Natural killer cell (primary cell): ENCODE measurements around the gene FBXW11. TPM values are rescaled to one million over a fixed set of nuclear protein-coding genes. Genes with fewer than 3 reads are reported as not detected.

Experiments
- ATAC-seq, 3 donors: fragments of 150-1000 bp in 2 of 3; fragments of 200-7000 bp in 1 of 3; cut with Tn5 transposase; 1 replicate in 1 of 3; 2 replicates in 2 of 3; pipeline ENCODE4 v1.10.0; 2021; ENCODE audit warnings: mild to moderate bottlenecking in 2 of 3, moderate library complexity in 2 of 3
- DNase-seq, 2 donors: peaks; one replicate each; pipeline versions ENCODE4 v3.0.0 to v3.0.0-alpha.2; 2013 to 2021; ENCODE audit warnings: mixed read lengths in 1 of 2
- H3K27ac ChIP-seq: one replicate; pipeline ENCODE4 v1.5.1; 2013; ENCODE audit warnings: mild to moderate bottlenecking, low read length
- H3K27me3 ChIP-seq: one replicate; pipeline ENCODE4 v1.6.1; 2013; ENCODE audit warnings: low read length; ENCODE audit not compliant: control insufficient read depth, insufficient read depth
- H3K36me3 ChIP-seq: one replicate; pipeline ENCODE4 v1.6.1; 2013; ENCODE audit warnings: low read length; ENCODE audit not compliant: control insufficient read depth, insufficient read depth
- H3K4me1 ChIP-seq: one replicate; pipeline ENCODE4 v1.6.1; 2013; ENCODE audit warnings: low read length; ENCODE audit not compliant: control insufficient read depth, insufficient read depth
- H3K4me3 ChIP-seq: one replicate; pipeline ENCODE4 v1.5.1; 2013; ENCODE audit warnings: low read length
- H3K9me3 ChIP-seq: one replicate; pipeline ENCODE4 v1.6.1; 2013; ENCODE audit warnings: low read length; ENCODE audit not compliant: control insufficient read depth, insufficient read depth
- H3K27ac Mint-ChIP-seq, 2 donors: one replicate each; pipeline ENCODE4 v1.8.0; 2022; ENCODE audit warnings: mild to moderate bottlenecking in 2 of 2, mixed read lengths in 2 of 2, moderate library complexity in 1 of 2
- H3K27me3 Mint-ChIP-seq, 2 donors: one replicate each; pipeline ENCODE4 v1.8.0; 2022; ENCODE audit warnings: low read depth in 2 of 2, mixed read lengths in 2 of 2
- H3K36me3 Mint-ChIP-seq: one replicate; pipeline ENCODE4 v1.8.0; 2022; ENCODE audit warnings: mixed read lengths
- H3K4me1 Mint-ChIP-seq, 2 donors: one replicate each; pipeline ENCODE4 v1.8.0; 2022; ENCODE audit warnings: mixed read lengths in 2 of 2
- H3K4me3 Mint-ChIP-seq: one replicate; pipeline ENCODE4 v1.8.0; 2022; ENCODE audit warnings: mild to moderate bottlenecking, moderate library complexity, mixed read lengths
- H3K9me3 Mint-ChIP-seq, 2 donors: one replicate each; pipeline ENCODE4 v1.8.0; 2022; ENCODE audit warnings: mixed read lengths in 2 of 2
- WGBS: methylation state at CpG from one replicate; pipeline ENCODE4 v1.1.7; 2013; ENCODE audit warnings: missing lambda C conversion rate; ENCODE audit not compliant: insufficient coverage; 5-methylcytosine and 5-hydroxymethylcytosine counted together
- intact Hi-C: fragments of 100-400 bp; cut with micrococcal nuclease; formaldehyde crosslinking; loops from one replicate; pipeline ENCODE4 v1.14.2; 2022
- total RNA-seq, 4 donors: library from RNA; stranded (reverse); fragments of 120-200 nt in 1 of 4; gene quantifications; one replicate each; pipeline versions ENCODE4 v1.2.3 to v1.2.4, GENCODE V29; 2013 to 2022
- TF ChIP-seq, protein P1 (sequence below): fragments of 200-600 bp; IDR thresholded peaks from one replicate; pipeline ENCODE4 v1.8.0; 2022; ENCODE audit warnings: antibody characterized with exemption

The FBXW11 gene
- total RNA-seq, 3 donors from 2014 or later (not counting 1 experiment from before 2014, with no cell fraction given), result 26.7 to 40.3 (median 39.5) TPM

DNA sequence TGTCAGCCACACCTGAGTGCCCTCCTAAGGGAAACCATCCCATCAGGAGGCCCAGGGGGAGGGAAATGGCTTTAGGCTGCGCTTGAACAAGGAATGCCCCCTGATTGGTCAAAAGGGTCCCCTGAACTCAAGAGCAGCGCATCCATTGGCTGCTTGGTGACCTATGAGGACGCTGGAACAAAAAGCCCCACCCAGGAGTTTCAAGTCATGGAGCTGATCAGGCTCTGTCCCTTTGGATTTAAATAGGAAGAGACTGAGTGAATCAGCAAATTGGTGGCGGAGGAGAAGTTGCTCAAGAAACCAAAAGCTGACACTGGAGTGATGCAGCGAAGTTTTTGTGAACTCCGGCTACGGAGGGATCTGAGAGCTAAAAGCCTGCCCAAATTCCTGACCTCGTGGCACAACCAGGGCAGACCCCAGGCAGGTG is 154.2 kb downstream of the FBXW11 start:
- Mint-ChIP-seq H3K9me3 (no peaks in the 10 kb centered on the region), H3K27me3 (no peaks in the 10 kb centered on the region), H3K27ac (no peak overlapping the region), H3K4me1 (peaks cover 21 to 24% of the 10 kb centered on the region in 2 donors), H3K4me3 (no peak overlapping the region), H3K36me3 (no peaks in the 10 kb centered on the region)
- ATAC-seq (no peak), DNase-seq (no peak)
- Histone ChIP-seq H3K36me3 (no peaks in the 10 kb centered on the region), H3K27me3 (no peaks in the 10 kb centered on the region), H3K4me1 (peaks cover 16% of the 10 kb centered on the region), H3K27ac (no peak overlapping the region), H3K4me3 (no peak overlapping the region), H3K9me3 (no peaks in the 10 kb centered on the region)
- intact Hi-C loops, result no loop called here
- WGBS, result 67% methylated on average over 8 of the region's 8 CpGs
- TF ChIP-seq, protein P1, sequence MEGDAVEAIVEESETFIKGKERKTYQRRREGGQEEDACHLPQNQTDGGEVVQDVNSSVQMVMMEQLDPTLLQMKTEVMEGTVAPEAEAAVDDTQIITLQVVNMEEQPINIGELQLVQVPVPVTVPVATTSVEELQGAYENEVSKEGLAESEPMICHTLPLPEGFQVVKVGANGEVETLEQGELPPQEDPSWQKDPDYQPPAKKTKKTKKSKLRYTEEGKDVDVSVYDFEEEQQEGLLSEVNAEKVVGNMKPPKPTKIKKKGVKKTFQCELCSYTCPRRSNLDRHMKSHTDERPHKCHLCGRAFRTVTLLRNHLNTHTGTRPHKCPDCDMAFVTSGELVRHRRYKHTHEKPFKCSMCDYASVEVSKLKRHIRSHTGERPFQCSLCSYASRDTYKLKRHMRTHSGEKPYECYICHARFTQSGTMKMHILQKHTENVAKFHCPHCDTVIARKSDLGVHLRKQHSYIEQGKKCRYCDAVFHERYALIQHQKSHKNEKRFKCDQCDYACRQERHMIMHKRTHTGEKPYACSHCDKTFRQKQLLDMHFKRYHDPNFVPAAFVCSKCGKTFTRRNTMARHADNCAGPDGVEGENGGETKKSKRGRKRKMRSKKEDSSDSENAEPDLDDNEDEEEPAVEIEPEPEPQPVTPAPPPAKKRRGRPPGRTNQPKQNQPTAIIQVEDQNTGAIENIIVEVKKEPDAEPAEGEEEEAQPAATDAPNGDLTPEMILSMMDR, result no peak

GRCh38 chr5:171851251-171851650 is 155.2 kb downstream of the FBXW11 start:
- intact Hi-C loops, result no loop called here
- Histone ChIP-seq H3K27me3 (no peaks in the 10 kb centered on the region), H3K4me1 (peaks cover 14% of the 10 kb centered on the region), H3K9me3 (no peaks in the 10 kb centered on the region), H3K27ac (no peak overlapping the region), H3K4me3 (no peak overlapping the region), H3K36me3 (no peaks in the 10 kb centered on the region)
- Mint-ChIP-seq H3K9me3 (no peaks in the 10 kb centered on the region), H3K4me3 (no peak overlapping the region), H3K27ac (no peak overlapping the region), H3K4me1 (peaks cover 17 to 19% of the 10 kb centered on the region in 2 donors), H3K27me3 (no peaks in the 10 kb centered on the region), H3K36me3 (no peaks in the 10 kb centered on the region)
- no peak for DNase-seq
- no peak for ATAC-seq
- TF ChIP-seq, protein P1, result no peak
- 55% methylated on average over 1 of the region's 1 CpG for WGBS

DNA sequence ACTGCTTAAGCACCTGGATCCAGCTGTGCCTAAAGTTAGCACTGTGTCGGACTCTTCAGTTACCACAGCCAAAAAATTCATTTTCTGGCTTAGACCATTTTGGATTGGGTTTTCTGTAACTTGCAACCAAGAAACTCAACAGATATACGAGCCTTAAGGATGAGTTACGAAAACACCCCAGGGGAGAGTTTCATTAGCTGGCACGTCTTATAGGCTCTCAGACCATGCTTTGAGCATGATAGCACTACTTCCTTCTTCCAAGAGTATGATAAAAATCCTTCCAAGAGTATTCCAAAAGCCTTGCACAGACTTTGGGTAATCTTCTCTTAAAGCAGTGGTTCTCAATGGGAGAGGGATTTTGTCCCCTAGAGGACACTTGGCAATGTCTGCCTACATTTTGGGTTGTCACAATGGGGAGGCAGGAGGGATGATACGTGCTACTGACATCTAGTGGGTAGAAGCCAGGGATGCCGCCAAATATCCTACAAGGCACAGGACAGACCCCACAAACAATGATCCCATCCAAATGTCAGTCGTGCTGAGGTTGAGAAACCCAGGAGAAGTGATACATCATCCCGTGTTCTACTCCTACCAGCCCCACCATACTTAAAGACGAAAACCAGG is 156.0 kb downstream of the FBXW11 start:
- H3K9me3 ChIP-seq, result no peaks in the 10 kb centered on the region
- no peak overlapping the region for H3K4me3 Mint-ChIP-seq
- intact Hi-C loops, result no loop called here
- no peak overlapping the region for H3K27ac ChIP-seq
- peaks cover 9 to 11% of the 10 kb centered on the region in 2 donors for H3K4me1 Mint-ChIP-seq
- no peaks in the 10 kb centered on the region for H3K9me3 Mint-ChIP-seq
- no peaks in the 10 kb centered on the region for H3K36me3 ChIP-seq
- H3K36me3 Mint-ChIP-seq, result no peaks in the 10 kb centered on the region
- no peak overlapping the region for H3K27ac Mint-ChIP-seq
- no peak for ATAC-seq
- no peaks in the 10 kb centered on the region for H3K27me3 ChIP-seq
- peaks cover 8% of the 10 kb centered on the region for H3K4me1 ChIP-seq
- H3K4me3 ChIP-seq, result no peak overlapping the region
- DNase-seq, result peak in 1 of 2 donors; percentile 5
- TF ChIP-seq, protein P1, result no peak
- H3K27me3 Mint-ChIP-seq, result no peaks in the 10 kb centered on the region
- WGBS, result 91% methylated on average over 6 of the region's 9 CpGs
